GM12891 (cell line): ENCODE results near the gene LRRC8D.

Source experiments
- POLR2A ChIP-seq: IDR thresholded peaks from 2 replicates; pipeline ENCODE4 v1.6.1; 2011; ENCODE audit warnings: low read depth, low read length, control low read depth
- POLR2AphosphoS5 ChIP-seq: IDR thresholded peaks from 2 replicates; pipeline ENCODE4 v1.6.1; 2011; ENCODE audit warnings: low read depth, low read length, control low read depth
- TAF1 ChIP-seq: IDR thresholded peaks from 2 replicates; pipeline ENCODE4 v1.6.1; 2011; ENCODE audit warnings: low read depth, low read length, control low read depth

GRCh38 chr1:89901957-89902669 lies 81.3 kb downstream of the LRRC8D start:
- TF ChIP-seq POLR2AphosphoS5 = no peak
- TF ChIP-seq POLR2A = no peak
- no peak for TF ChIP-seq TAF1
